GM10248 (cell line): ENCODE results near the gene KRT34.

Source experiments
- CTCF ChIA-PET: fragments of 300-600 bp; sonication (Branson Sonifier 250); formaldehyde crosslinking; extraction: SDS; loops from one replicate; lab custom pipeline; 2021; ENCODE audit warnings: antibody characterized with exemption; lab: Yijun Ruan, JAX
- POLR2A ChIA-PET: fragments of 350-650 bp; sonication (Branson Sonifier 250); formaldehyde crosslinking; extraction: SDS; loops from one replicate; lab custom pipeline; 2020; ENCODE audit warnings: antibody characterized with exemption; lab: Yijun Ruan, JAX
- DNase-seq: peaks from one replicate; pipeline ENCODE4 v3.0.0; 2012; ENCODE audit errors: extremely low spot score
- TF ChIP-seq, protein P1 (sequence below): IDR thresholded peaks from 2 replicates; pipeline ENCODE4 v1.5.1; 2012; ENCODE audit warnings: mild to moderate bottlenecking, low read depth; ENCODE audit errors: extremely low read depth, missing control alignments, control extremely low read depth

The KRT34 gene

DNA sequence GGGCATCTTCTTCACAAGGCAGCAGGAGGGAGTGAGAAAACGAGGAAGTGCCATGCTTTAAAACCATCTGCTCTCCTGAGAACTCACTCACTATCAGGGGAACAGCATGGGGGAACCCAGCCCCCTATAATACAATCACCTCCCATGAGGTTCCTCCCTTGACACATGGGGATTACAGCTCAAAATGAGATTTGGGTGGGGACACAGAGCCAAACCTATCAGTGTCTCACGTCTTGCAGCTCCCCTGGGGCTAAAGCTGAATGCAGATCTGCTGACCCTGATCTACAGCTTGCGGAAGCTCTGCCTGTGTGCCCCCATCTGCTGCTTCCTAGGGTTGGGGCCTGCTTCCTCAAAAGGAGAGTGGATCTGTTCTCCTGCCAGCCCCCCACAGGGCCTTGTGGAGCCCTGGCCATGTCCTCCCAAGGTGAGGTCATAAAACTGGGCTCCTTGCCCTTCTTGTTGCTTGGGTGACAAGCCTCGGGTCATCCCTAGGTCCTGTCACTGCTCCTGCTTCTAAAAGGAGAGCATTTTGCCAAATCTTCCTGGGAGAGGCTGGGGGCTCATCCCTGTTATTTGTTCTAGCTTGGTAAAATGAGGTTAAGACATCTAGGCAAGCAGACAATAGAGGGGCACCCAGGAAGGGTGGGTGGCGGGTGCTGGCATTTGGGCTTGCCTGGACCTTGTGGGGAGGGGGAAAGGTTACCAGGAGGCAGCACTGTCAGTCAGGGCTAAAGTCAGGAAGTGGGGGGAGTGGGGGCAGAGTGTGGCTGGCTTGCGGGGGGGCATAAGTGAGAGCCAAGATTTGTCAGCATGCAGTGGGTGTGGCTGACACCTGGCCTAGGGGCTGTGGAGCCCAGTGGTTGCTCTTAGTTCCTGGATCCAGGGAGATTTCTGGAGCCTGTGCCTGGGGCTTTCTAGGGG is 47.5 kb downstream of the KRT34 start:
- CTCF ChIA-PET, result interaction anchor here (0.7 kb wide), 1 partner anchor 75 kb away, joined by 3 read pairs; no protein-coding TSS in a partner anchor
- TF ChIP-seq, protein P1, sequence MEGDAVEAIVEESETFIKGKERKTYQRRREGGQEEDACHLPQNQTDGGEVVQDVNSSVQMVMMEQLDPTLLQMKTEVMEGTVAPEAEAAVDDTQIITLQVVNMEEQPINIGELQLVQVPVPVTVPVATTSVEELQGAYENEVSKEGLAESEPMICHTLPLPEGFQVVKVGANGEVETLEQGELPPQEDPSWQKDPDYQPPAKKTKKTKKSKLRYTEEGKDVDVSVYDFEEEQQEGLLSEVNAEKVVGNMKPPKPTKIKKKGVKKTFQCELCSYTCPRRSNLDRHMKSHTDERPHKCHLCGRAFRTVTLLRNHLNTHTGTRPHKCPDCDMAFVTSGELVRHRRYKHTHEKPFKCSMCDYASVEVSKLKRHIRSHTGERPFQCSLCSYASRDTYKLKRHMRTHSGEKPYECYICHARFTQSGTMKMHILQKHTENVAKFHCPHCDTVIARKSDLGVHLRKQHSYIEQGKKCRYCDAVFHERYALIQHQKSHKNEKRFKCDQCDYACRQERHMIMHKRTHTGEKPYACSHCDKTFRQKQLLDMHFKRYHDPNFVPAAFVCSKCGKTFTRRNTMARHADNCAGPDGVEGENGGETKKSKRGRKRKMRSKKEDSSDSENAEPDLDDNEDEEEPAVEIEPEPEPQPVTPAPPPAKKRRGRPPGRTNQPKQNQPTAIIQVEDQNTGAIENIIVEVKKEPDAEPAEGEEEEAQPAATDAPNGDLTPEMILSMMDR, result no peak
- no peak for DNase-seq
- POLR2A ChIA-PET, result no interaction called here

DNA sequence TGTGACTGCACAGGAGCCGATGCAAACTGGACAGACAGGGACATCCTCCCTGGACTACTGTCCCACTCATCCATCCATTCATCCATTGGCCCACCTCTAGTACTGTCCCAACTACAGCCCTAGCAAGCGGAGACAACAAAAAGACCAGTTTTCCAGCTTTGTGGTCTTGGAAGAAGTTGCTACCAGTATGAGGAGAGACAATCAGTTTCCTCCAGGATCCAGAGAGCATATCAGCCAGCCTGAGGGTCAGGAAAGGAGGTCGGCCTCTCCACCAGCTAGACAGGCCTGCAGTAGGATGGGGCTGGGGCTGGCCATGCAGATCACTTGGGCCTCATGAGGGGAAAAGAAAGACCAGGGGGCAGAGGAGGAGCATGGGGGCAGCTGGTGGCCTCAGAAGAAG is 48.3 kb downstream of the KRT34 start:
- TF ChIP-seq, protein P1, result no peak
- DNase-seq, result no peak
- POLR2A ChIA-PET, result no interaction called here
- CTCF ChIA-PET, result interaction anchor here (0.7 to 2.6 kb wide), 2 partner anchors 12 to 74 kb away, joined by 3 to 11 read pairs; no protein-coding TSS in a partner anchor

DNA sequence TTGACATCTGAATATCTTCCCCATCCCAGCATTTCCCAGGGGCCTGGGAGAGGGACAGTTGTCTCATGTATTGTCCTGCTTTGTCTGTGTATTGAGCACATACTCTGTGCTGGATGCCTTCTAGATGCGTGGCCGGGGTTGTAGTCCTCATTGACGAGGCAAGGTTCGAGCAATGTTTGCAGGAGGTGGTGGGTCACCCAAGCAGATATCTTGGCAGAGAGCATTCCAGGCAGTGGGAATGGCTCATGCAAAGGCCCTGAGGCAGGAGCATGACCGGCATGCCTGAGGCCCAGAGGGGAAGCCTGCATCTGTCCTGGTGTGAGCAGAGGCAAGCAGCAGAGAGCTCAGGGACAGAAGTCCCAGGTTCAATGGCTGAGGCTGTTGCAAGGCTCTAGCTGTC is 49.0 kb downstream of the KRT34 start:
- TF ChIP-seq, protein P1, result no peak
- ChIA-PET POLR2A (no interaction called here), CTCF (interaction anchor here (2.6 kb wide), 1 partner anchor 11 kb away, joined by 11 read pairs; no protein-coding TSS in a partner anchor)
- no peak for DNase-seq

DNA sequence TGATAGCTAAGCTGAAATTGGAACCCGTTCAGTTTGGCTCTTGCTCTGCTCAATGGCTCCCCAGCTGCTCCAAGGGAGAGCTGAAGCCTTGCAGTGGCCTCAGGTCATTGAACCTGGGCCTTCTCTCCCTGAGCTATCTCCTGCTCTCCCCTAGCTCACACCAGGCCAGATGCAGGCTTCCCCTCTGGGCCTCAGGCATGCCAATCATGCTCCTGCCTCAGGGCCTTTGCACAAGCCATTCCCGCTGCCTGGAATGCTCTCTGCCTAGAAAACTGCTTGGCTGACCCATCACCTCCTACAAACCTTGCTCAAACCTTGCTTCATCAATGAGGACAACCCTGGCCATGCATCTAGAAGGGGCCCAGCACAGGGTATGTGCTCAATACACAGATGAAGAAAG is 49.9 kb downstream of the KRT34 start:
- TF ChIP-seq, protein P1, result no peak
- CTCF ChIA-PET, result interaction anchor here (1.2 to 2.6 kb wide), 2 partner anchors 10 to 14 kb away, joined by 4 to 11 read pairs; no protein-coding TSS in a partner anchor
- DNase-seq, result no peak
- POLR2A ChIA-PET, result no interaction called here

DNA sequence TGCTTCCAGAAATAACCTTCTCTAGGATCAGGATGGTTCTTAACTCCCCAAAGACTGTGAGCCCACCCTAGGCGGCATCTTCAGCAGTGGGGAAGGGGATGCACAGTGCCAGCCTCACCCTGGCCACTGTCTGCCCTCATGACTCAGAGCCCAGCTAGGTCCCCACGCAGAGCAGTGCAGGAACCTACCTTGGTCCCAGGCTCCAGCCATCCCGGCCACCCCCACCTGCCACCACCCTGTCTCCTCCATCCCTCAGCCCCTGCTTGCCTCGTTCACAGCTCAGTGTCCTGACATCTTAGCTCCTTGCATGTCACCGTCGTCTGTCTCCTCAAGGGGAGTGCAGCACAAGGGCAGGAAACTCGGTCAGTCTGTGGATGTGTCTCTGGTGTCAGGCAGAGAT is 50.5 kb downstream of the KRT34 start:
- CTCF ChIA-PET, result interaction anchor here (1.2 to 2.6 kb wide), 3 partner anchors 8 to 13 kb away, joined by 3 to 11 read pairs (median 4); no protein-coding TSS in a partner anchor
- TF ChIP-seq, protein P1, result no peak

DNA sequence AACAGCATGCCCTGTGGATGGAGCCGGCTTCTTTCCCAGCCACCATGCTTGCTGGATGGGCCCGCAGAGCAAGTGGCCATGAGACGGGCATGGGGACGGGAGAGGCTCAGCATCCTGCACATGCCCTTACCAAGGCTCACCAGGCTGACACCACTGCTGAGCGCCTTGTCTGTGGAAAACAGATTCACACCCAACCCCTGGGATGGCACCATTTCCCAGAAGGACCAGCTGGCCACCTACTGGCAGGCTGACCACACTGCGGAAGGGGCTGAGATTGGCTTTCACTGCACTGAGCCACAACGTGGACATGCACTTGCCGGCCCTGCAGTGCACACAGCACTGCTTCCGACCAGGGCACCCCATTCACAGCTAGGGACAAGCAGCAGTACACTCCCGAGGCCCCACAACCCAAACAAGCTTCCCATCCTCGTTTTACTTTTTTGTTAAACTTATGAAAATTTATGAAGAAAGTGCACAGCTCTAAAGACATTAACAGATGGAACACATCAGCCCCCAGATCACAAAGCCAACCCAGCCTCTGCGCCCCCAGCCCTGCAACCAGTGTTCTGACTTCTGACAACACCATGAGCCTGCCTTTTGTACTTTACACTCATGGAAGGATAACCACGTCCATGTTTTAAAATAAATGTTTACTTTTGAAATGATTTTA is 52.7 kb downstream of the KRT34 start:
- CTCF ChIA-PET, result interaction anchor here (0.9 to 2.1 kb wide), 4 partner anchors 8 to 481 kb away, joined by 3 to 4 read pairs (median 3); no protein-coding TSS in a partner anchor

More for the DNA sequence above, 50.5 kb downstream of the KRT34 start:
- POLR2A ChIA-PET, result no interaction called here
- no peak for DNase-seq

More for the DNA sequence above, 52.7 kb downstream of the KRT34 start:
- POLR2A ChIA-PET, result no interaction called here
- no peak for DNase-seq
- TF ChIP-seq, protein P1, result peak; percentile 49
